CD4-positive, alpha-beta T cell treated with Interleukin-15 for 4 hours (primary cell): Measurements from ENCODE around the gene SLC17A7.

Experiments used
- DNase-seq: peaks from one replicate; pipeline ENCODE4 v3.0.0-alpha.2; 2020; ENCODE audit warnings: low spot score

Gene SLC17A7

DNA sequence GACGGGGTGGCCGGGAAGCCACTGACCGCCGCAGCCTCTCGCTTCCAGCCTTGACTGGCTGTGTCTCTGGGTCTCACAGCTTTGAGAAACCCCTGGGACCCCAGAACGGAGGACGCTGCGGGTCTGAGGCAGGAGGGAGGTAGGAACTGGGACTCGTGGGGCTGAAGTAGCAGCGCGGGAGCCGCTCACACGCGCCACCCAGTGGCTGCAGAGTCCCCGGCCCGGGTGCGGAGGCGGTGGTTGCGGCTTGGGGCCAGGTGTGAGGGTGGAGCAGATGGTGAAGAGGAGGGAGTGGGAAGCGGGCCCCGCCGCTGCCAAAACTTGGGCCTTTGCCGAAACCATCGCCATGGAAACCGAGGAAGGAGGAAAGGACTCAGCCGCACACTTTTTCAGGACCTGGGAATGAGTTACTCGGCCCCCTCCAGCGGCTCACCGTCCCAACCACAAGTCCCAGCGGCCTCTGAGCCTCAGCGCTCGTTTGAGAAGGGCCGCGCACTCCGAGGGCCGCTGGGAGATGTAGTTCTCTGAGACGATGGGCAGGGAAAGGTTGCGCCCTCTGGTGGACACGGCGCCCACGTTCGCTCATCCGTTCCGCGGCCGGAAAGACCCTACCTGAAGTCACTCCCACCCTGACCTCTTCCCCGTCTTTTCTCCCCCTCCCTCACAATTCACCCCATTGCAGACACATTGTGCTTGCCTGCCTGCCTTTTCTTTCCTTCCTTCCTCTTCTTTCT lies 2.2 kb upstream of the SLC17A7 start:
- peak; percentile 92 for DNase-seq

DNA sequence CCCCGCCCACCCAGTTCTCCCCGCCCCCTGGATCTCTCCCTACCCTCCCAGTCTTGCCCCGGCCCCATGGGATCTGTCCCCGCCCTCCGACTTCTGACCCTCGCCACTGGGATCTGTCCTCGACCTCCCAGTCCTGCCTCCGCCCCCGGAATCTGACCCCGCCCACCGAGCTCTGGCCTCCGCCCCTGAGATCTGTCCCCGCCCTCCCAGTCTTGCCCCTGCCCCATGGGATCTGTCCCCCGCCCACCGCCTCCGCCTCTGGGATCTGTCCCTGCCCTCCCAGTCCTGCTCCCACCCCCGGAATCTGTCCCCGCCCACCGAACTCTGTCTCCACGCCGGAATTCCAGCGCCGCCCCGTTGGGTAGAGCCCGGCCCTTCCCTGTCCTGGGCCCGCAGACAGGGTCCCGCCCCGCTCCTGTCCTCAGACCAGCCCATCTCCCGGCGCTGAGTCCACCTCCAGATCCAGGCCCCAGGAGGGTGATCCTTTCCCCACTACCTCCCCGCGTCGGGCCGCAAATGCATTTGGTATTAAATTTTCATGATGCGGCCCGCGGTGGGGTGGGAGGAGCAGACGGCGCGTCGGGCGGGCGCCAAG lies 1.5 kb upstream of the SLC17A7 start:
- DNase-seq = peak; percentile 41

DNA sequence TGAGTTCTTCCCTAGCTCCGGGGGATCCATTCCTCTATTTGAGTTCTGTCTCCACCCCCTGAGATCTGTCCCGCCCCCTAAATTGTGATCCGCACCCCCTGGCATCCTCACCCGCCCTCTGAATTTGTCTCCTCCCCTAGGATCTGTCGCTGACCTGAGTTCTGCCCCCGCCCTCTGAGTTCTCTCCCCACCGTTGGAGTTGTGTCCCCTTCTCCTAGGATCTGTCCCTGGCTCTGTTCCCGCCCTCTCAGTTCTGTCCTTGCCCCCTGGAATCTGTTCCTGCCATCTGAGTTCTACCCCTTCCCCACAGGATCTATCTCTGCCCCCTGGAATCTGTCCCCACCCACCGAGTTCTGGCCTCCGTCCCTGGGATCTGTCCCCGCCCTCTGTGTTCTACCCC lies 1.0 kb upstream of the SLC17A7 start:
- DNase-seq = no peak

DNA sequence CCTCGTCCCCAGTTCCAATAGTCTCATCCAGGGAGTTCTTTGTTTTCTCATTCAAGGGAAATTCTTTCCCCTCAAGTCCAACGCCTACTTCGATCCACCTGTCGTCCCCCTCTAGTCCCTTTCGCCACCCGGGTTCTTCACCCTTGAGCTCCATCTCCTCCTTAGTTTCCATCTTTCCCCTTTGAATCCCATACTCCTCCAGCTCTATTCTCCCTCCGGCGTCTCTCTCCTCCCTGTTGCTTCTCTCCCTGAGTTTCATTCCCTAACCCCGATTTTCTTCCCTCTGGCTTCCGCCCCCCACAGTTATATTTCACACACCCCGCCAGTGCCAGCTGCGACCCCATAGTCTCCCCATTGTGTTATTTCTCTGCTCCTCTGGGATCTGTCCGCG lies 628 bp upstream of the SLC17A7 start:
- DNase-seq = no peak

DNA sequence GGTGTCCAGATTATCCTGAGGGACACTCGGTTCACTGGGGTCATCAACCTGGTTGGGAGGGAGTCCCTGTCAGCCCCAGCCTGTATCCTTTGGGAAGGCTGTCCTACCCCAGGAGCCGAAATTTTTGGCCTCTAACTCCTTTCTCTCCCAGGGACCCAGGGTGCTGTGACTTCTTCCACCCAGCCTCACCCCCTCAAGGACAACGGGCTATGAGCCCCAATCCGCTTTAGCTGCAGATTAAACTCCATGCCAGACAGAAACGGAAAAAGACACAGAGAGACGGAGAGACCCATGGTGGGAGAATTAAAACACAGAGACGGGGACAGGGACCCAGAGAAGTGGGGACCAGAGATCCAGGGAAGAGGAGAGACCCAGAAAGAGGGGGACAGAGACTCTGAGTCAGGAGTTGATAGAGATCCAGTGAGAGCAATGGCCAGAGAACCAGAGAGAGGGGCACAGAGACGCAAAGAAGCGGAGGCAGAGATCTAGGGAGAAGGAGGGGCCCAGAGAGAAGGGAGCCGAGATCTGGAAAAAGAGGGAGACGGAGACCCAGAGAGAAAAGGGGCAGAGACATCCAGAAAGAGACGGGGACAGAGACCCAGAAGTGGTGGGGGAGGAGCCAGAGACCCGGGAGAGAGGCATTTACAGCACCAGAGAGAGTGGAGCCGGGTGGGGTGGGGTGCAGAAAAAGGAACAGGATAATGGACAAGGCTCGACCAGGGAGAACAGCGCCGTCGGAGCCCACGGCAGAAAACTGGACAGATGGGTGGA lies 703 bp downstream of the SLC17A7 start:
- no peak for DNase-seq

DNA sequence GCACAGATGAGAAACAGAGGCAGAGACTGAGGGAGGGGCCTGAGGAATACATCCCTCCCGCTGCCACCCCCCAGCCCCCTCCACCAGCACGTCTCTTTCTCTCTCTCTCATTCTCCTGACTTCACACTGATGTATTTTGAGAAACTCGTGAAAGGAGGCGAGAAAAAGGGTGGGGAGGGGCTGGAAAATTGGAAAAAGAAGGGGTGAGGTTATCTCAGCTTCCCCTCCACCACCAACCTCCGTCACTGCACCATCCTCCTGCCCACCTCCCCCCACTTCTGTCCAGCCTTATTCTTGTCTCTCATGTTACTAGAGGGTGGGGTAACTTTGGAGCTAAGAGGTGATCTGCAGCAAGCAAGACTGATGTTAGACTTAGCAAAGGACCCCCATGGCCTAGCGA lies 1.5 kb downstream of the SLC17A7 start:
- no peak for DNase-seq

DNA sequence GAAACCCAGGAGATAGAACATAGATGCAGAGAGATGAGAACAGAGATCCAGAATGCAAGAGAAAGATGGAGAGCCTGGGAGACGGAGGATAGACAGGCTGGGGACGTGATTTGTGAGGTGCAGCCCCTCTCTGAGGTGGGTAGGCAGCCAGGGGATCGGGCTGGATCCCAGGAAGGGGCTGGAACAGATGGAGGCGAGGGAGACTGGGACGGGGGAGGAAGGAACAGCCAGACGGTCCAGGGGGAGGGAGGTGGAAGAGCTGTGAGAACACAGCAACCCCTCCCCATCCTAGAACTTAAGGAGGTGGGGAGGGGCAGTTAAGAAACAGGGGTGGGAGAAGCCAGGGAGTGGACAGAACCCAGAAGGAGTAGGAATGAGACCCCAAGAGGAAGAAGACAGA lies 3.1 kb downstream of the SLC17A7 start:
- DNase-seq = no peak

DNA sequence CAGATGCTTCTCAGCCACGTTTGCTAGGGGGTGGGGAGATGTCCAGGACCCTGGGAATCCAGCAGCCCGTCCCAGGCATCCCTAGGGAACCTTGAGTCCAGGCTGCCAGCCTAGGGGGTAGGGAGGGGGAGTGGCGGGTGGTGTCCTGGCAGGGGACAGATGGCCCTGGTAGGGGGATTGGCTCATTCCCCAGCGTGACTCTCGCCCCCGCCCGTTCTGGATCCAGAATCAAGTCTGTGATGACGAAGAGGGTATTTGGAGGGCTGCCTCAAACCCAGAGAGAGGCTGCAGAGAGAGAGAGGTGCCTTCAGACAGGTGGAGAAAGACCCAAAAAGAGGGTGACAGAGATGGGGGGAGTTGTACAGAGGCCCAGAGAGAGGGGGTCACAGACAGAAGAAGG lies 4.1 kb downstream of the SLC17A7 start:
- no peak for DNase-seq

DNA sequence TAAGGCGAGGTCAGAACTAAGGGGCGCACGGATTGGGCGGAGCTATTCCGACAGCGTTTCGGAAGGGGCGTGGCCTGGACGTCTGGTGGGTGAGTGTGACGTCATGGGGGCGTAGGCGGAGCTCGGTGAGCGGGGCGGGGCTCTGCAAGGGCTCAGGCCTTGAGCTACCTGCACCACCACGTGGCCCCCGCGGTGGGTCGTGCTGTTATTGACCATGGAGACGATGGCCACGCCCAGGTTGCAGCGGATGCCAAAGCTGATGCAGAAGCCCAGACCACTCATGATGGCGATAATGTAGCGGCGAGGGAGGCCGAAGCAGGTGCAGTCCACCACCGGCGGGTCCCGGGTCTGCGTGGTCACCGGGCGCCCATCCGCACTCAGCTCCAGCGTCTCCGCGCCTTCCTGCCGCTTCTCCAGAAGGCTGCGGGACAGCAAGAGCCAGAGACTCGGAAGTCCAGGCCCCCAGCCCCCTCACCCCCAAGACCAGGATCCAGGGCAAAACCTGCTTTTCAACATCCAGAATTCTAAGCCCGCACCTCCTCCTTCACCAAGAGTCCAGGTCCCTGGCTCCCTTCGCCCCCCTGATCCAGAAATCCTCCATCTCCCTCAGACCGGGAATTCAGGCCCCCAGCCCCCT lies 4.8 kb downstream of the SLC17A7 start:
- DNase-seq = no peak

DNA sequence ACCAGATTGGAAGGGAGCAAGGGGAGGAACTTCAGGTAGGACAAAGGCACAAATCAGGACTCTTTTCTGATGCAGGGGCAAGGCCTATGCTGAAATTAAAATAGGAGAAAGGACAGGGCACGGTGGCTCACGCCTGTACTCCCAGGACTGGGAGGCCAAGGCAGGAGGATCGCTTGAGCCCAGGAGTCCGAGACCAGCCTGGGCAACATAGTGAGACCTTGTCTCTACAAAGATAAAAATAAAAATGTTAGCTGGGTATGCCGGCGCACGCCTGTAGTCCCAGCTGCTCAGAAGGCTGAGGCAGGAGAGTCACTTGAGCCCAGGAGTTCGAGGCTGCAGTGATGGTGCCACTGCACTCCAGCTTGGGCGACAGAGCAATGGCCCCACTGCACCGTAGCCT lies 5.7 kb downstream of the SLC17A7 start:
- no peak for DNase-seq

DNA sequence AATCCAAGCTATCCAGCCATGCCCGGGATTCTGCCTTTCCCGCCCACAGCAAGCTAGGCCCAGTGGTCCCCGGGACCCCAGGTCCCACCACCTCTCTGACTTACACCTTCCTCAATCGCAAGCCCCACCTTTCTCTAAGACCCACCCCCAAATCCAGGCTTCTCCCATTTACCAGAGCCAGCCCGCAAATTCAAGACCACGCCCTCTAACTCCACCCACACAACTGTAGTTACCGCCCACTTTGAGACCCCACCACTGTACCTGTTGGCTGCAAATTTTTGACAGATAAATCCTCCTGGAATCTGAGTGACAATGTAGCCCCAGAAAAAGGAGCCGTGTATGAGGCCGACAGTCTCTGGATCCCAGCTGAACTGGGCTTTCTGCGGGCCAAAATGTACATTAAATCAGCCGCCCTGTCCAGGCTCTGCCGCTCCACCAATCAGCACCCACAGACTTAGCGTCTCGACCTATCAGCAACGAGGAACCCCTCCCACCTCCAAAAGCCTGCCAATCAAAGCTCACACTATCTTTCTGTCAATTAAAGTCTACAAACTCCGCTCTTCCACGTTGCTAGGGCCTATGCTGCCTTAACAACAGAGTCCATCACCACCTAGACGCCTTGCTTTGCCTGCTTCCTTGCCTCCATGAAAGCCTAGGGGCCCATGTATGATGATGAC lies 6.3 kb downstream of the SLC17A7 start:
- DNase-seq = no peak

DNA sequence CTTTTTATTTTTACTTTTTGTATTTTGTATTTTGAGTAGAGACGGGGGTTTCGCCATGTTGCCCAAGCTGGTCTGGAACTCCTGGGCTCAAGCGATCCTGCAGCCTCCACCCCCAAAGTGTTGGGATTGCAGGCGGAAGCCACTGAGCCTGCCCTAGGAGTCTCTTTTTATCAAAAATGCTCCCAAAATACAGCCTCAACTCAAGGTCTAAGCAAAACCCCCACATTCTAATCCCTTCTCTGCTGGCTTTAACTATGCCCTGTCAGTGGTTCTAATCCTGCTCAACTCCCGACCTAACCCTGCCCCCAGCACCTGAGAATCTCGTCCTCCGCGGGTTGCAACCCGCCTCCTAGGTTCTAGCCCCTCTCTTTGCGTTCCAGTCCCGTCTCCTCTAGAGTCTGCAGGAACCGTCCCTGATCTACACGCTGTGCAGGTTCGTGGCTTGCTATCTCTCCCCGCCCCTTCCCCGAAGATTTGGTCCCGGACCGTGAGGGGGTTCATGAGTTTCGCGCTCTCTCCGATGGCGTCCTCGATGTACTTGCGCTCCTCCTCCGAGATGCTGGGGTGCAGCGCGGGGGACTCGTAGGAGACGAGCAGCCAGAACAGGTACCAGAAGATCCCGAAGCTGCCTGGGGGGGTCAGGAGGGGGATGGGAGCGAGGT lies 8.0 kb downstream of the SLC17A7 start:
- no peak for DNase-seq

DNA sequence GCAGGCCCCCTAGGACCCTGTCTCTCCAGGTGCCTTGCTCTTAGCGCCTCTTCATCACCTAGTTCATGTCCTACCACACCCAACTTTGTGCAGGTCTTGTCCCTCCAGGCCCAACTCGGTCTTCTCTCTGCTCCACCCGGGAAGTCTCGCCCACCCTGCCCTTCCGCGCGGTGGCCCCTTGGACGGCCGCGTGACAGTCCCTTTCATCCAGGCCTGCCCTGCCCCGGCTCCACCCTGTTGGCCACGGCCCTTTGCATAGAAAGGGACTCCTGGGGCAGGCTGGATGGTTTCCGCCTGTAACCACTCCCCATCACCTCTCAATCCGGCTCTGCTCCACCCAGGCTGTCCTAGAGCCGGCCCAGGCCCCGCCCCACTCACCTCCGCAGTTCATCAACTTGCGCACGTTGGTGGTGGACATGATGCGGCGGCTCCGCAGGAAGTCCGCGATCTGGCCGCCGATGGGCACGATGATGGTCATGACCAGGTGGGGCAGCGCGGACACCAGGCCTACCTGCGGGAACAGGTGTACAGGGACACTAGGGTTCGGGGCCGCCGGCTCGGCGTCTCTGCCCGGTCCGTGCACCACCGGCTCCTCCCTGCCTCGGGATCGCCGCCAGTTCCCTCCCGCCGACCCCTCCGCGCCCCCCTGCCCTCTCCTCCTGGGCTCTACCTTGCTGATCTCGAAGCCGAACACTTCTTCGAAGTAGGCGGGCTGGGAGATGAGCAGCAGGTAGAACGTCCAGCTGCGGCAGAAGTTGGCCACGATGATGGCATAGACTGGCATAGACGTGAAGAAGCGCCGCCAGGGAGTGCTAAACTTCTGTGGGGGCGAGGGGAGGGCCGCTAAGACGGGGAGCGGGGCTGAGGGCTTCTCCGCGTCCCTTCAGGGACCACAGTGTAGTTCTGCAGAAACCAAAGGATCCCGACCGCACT lies 8.9 kb downstream of the SLC17A7 start:
- DNase-seq = no peak

DNA sequence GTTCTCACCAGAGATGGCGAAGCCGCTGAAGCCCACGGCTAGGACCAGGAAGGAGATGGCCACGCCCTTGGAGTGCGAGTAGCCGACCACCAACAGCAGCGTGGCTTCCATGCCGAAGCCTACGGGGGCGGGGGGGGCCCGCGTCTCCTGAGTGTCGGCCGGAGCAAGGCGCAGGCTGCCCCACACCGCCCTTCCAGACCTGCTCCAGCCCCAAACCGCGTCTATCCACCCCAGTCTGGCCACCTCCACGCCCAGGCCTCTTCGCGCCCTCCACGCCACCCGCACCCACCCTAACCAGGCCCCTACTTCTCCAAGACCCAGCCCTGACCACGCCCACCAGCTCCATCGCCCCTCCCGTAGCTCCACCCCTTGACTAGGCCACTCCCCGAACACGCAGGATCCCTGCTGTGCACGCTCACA lies 10.0 kb downstream of the SLC17A7 start:
- DNase-seq = no peak

DNA sequence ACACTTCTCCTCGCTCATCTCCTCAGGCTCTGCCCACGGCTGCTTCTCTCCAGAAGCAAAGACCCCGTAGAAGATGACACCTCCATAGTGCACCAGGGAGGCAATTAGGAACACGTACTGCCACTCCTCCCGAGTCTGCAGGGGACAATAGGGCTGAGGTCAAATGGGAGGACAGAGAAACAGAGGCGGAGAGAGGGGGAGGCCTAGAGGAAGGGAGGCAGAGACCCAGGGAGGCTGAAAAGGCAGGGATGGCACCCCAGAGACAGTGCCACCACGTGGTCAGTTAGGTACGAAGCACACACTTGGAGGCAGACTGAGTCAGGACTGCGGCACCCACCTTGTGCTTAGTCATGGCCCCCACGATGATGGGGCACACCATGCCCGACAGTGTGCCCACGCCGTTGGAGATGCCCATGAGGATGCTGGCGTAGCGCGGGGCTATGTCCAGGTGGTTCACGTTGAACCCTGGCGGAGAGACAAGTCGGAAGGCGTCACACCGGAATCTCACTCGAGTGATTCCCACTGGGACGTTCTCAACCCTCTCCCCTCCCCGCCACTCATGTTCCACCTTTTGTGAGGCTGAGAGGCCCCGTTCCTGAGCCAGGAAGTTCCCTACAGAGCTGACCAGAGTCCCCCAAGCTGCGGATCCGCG lies 10.5 kb downstream of the SLC17A7 start:
- DNase-seq = peak; percentile 28

DNA sequence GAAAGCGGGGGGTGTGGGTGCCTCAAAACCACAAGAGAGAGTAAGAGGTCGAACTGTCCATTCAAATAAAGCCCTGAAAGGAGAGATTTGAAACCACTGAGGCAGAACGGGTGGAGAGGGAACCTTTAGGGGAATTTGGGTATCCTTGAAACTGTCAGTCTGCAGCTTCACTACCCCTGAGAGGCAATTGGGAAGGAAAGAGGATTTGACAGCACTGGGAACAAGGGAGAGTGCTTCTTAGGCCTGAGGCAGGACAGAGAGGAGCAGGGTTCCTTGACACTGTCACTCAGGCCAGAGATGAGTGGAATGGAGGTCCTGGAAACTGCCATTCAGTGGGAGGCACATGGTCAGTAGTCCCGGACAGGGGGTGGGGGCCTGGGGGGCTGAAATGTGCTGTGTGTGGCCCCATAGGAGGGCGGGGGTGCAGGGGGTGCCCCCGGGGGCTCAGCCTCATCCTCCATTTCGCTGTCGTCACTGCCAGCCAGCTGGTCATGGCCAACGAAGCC lies 11.1 kb downstream of the SLC17A7 start:
- DNase-seq = no peak

DNA sequence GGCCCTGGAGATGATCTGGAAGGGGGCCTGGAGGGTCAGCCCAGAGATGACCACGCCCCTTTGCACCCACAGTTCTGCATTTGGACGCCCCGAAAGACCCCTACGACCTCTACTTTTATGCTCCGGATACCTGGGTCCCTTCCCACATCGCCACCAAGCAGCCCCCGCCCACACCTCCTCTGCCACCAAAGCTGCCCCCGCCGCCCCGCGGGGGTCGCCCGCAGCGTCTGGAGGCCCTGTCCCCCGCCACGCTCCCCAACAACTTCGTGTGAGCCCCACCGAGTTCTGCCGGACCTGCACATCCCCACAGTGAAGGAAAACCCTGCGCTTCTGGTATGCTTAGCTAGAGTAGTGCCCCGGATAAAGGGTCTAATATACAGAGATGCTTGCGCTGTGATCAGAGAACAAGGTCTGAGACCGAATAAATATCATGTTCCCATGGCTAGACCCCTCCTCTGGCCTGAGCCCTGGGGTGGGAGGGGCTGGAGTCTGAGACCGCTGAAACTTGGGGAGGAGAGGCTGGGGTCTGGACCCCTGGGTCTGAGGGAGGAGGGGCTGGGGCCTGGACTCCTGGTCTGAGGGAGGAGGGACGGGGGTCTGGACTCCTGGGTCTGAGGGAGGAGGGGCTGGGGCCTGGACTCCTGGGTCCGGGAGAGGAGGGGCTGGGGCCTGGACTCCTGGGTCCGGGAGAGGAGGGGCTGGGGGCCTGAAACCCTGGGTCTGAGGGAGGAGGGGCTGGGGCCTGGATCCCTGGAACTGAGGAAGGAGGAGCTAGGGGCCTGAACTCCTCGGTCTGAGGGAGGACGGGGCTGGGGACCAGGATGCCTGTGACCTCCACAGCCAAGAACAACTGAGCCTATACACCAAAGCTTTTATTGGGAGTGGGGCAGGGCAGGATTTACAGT lies 12.5 kb downstream of the SLC17A7 start:
- no peak for DNase-seq

DNA sequence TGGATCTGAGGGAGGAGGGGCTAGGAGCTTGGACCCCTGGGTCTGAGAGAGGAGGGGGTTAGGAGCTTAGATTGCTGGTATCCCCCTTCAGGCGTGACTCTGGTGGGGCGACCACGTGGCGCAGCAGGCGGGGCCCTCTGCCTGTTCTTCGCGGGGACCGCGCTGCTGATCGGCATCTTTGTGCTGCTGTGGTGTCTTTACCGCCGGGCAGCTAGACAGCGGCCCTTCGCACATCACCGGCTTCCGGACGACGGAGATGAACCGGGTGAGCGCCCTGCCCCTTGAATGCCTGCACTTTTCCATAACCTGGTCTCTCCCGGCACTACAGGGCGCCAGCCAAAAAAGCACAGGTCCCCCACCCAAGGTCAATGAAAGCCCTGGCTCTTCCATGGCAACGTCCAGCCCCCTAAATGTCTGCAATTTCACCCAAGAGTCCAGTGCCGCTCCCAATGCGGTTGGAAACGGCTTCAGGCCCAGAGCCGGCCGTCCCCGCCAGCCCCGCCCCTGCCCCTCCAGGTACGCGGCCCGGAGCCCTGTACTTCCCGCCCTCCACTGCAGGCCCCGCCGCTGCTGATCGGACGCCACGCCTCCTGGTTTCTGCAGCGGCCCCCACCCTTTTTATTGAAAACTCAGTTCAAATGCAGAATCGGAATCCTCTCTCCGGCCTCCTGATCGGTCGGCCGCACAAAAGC lies 13.3 kb downstream of the SLC17A7 start:
- DNase-seq = no peak
